ENCODE measurements around the gene MYOM1.

The MYOM1 gene

DNA sequence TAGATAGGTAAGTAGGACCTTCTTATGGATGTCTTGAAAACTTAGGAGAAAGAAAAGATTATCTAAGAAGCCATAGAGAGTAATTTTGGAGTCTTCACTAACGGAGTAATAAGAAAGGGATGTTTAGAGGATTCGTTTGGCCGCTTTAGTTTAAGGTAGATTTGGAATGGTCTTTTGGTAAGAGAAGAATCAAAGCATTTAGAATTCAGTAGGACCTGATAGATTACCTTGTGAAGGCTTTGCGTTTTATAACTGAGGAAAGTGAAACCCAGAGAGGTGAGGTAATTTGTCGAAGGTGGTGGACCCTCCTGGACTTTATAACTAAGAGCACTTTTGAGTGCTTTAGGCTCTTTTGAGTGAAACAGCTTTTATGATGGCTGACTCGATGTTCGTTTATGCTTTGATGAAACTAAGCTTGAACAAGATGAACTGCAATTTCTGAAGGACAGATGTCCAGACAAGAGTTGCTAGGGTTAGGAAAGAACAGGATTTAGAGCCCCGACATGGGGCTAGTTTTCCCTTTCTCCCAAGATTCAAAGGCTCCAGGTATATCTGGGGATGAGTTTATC, 43.4 kb upstream of the MYOM1 start:
- TF ChIP-seq, protein P1, sequence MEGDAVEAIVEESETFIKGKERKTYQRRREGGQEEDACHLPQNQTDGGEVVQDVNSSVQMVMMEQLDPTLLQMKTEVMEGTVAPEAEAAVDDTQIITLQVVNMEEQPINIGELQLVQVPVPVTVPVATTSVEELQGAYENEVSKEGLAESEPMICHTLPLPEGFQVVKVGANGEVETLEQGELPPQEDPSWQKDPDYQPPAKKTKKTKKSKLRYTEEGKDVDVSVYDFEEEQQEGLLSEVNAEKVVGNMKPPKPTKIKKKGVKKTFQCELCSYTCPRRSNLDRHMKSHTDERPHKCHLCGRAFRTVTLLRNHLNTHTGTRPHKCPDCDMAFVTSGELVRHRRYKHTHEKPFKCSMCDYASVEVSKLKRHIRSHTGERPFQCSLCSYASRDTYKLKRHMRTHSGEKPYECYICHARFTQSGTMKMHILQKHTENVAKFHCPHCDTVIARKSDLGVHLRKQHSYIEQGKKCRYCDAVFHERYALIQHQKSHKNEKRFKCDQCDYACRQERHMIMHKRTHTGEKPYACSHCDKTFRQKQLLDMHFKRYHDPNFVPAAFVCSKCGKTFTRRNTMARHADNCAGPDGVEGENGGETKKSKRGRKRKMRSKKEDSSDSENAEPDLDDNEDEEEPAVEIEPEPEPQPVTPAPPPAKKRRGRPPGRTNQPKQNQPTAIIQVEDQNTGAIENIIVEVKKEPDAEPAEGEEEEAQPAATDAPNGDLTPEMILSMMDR (IDR thresholded peaks at IDR 0.05; ENCODE audit: control insufficient read depth, extremely low read depth, insufficient read depth), result no peak
- peak overlapping the region; percentile 85 for H3K4me3 ChIP-seq (ENCODE audit: low read depth, low read length)
- DNase-seq (ENCODE audit: low read depth), result no peak

DNA sequence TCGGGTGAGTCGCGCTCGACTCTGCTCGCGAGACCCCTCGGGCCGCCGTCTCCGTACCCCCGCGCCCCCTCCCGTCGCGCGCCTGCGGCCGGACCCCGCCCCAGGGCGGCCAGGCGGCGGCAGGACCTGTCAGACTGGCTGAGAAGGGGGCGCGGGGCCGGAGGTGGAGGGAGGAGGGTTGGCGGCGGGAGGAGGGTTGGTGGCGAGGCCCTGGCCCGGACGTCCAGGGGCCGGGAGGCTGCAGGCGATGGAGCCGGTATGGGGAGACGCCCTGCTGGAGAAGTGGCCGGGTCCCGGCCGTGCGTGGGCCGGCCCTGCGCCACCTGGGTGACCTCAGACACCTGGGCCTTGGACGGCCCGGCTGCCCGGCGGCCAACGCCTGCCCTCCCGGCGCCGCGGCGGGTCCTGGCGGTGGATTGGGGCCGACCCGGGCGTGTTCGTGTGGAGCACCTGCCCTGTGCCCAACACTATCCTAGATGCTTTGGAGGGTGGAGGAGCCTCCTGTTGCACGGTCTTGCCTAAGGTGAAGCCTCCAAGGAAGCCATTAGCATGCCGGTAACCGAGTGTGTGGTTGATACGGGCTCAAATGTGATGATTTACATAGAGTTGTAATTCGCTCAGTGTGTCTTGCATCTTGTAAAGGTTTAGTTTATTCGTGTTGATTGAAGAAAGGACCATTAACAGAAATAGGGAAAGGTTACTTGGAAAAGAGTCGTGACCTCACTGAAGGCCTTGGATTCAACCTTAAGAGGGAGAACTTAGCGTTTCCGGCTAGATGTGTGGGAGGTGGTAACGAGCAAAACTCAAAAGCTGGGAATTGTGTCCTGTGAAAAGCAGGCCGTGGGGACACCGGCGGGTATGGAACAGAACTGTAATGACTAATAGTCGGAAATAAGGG, 42.7 kb upstream of the MYOM1 start:
- TF ChIP-seq, protein P1 (IDR thresholded peaks at IDR 0.05; ENCODE audit: control insufficient read depth, extremely low read depth, insufficient read depth), result no peak
- no peak for DNase-seq (ENCODE audit: low read depth)
- H3K4me3 ChIP-seq (ENCODE audit: low read depth, low read length), result peak overlapping the region; percentile 85

DNA sequence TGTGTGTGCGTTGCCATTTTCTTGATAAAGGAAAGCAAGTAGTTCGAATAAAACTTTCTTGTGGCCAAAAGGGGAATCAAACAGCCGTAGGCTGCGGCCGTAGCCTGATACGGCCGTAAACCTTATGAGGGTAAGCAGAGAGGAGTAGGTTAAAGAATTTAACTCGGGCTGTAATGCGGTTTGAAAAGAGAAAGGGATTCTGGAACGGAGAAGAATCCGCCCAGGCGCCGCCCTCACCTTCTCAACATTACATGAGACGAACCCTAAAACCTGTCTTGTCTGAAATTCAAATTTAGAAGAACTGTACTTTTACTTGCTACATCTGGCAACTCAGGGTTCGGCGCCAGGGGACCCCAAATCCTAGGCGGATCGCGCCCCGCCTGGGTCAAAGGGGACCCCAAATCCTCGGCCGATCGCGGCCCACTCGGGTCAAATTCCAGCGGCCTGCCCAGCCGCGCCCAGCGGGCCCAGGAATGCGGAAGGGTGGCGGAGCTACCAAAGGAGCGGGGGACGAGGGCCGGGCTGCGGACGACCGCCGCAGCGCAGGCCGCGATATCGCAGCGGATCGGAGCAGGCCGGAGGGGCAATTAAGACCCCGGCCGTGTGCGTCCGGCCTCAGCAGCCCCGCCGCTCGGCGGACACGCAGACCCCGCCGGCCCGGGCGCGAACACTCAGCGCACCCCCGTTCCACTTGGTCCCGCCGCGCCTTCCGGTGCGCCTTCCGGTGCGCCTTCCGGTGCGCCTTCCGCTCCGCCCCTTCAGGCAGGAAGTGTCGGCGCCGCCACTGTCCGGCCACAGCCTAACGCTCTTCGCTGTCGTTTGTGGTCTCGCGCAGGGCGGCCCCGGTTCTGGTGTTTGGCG, 41.8 kb upstream of the MYOM1 start, which contains the start of gene MYL12B:
TSS of gene MYL12B (plus strand) at position 761 of the 861 bp plus-strand sequence. CDS start 10,766 bp downstream, outside the sequence.
- H3K4me3 ChIP-seq (ENCODE audit: low read depth, low read length), result peak within 1 kb of the TSS; percentile 85
- TF ChIP-seq, protein P1 (IDR thresholded peaks at IDR 0.05; ENCODE audit: control insufficient read depth, extremely low read depth, insufficient read depth), result 0 out of 2 replicates have a peak, but pooled peaks have one; percentile 9
- DNase-seq (ENCODE audit: low read depth), result no peak

DNA sequence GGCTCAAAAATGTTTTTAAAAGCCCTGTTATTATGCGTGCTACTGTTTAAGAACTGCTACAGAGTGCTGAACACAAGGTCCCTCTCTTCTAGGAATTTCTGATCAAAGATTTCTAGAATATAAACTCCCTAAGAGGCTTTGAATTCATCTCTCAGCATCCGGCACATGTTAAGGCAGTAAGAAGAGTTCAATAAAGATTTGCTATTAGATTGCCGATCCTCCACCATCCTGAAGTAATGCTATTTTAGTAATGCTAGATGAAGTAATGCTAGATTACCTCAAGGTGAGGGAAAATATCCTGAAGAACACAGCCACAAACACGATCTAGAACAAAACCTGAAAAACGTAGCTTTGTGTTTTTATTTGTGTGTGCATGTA, 41.2 kb upstream of the MYOM1 start:
- TF ChIP-seq, protein P1 (IDR thresholded peaks at IDR 0.05; ENCODE audit: control insufficient read depth, extremely low read depth, insufficient read depth), result no peak
- peak overlapping the region; percentile 85 for H3K4me3 ChIP-seq (ENCODE audit: low read depth, low read length)
- DNase-seq (ENCODE audit: low read depth), result no peak

DNA sequence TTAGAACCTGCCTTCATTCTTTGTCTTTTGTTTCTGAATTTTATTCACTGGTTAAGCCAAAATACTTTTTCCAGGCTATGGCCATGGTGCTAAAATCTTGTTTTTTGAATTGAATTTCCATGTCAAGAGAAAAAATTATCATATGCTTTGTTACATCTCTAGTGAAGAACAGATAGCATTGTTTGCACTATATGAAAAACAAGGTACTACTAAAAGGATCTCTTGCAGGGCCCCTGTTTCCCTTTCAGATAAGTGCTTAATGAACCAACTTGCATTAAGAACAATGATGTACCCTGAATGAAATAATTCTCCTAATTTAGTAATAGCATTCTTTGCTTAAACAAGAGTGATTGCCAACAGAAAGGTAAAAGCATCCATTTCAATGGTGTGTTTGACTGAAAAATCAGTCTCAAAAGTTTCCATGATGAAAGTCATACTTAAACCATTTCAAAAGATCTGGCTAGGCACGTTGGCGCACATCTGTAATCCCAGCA, 37.9 kb upstream of the MYOM1 start:
- H3K4me3 ChIP-seq (ENCODE audit: low read depth, low read length), result no peak overlapping the region
- TF ChIP-seq, protein P1 (IDR thresholded peaks at IDR 0.05; ENCODE audit: control insufficient read depth, extremely low read depth, insufficient read depth), result no peak
- DNase-seq (ENCODE audit: low read depth), result no peak
